ENCODE data around the gene FRAT1. TPM values are rescaled to one million over a fixed set of nuclear protein-coding genes. Genes with fewer than 3 reads are reported as not detected.

FRAT1 gene
- total and polyA plus RNA-seq, 2 of the 13 experiments (the other 11 are each of a cell fraction or from before 2014, with no cell fraction given), result 1.7 to 2.3 TPM

DNA sequence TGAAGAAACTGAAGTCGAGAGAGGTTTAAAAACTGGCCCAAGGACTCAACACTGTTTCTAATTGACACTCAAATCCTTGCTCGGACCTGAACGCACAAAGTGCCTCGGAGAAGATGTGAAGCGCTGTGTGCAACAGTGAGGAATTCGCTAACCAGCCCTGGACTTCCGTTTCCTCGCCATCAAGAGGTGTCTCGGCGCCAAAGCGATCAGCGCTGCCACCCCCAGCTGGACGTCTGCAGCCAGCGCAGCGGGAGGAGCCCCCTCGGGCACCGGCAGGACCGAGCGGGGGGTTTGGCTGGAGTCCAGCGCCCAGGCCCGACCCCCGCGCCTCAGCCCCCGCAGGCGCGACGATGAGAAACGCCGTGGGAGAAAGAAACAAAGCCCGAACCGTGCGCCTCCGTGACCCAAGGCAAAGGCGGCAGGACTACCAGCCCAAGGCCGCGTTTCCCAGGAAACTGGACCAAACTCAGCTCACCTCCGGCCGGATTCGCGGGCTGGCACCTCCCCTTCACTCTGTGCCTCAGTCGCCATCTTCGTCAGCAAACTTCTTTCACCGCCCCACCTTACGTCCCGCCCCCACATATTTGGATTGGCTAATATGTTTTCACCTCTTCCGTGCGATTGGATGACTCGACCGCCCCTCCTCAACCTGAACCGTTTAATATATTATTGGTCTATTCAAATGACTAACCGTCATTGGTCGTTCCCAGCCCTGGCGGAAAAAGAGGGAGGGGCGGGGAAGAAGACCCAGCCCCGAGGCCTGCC is 26.8 kb upstream of the FRAT1 start, which contains the start of gene ARHGAP19 (continued):
- TF ChIP-seq DMTF1 (CRISPR knock-in tag; IDR thresholded peaks at IDR 0.05), result no peak
- peak; percentile 81 for TF ChIP-seq HOXA5 (CRISPR knock-in tag; IDR thresholded peaks at IDR 0.05)
- TF ChIP-seq MEIS2 (CRISPR knock-in tag; IDR thresholded peaks at IDR 0.05), result peak; percentile 88
- no peak for TF ChIP-seq FLYWCH1 (CRISPR knock-in tag; IDR thresholded peaks at IDR 0.05)
- TF ChIP-seq CREBL2 (CRISPR knock-in tag; IDR thresholded peaks at IDR 0.05; ENCODE audit: borderline replicate concordance), result no peak
- 0 out of 2 replicates have a peak, but pooled peaks have one; percentile 9 for TF ChIP-seq RARA (CRISPR knock-in tag; IDR thresholded peaks at IDR 0.05)
- TF ChIP-seq ZNF598 (CRISPR knock-in tag; IDR thresholded peaks at IDR 0.05; ENCODE audit: borderline replicate concordance), result peak; percentile 95; the same call in 1 of the 2 replicates
- TF ChIP-seq ZNF362 (CRISPR knock-in tag; IDR thresholded peaks at IDR 0.05; ENCODE audit: borderline replicate concordance), result peak; percentile 16; the same call in 1 of the 2 replicates
- TF ChIP-seq SYNCRIP (IDR thresholded peaks at IDR 0.05; ENCODE audit: insufficient read depth, low read depth, low read length), result no peak
- no peak for TF ChIP-seq ZNF276 (CRISPR knock-in tag; IDR thresholded peaks at IDR 0.05; ENCODE audit: low read depth)
- TF ChIP-seq, protein P1, sequence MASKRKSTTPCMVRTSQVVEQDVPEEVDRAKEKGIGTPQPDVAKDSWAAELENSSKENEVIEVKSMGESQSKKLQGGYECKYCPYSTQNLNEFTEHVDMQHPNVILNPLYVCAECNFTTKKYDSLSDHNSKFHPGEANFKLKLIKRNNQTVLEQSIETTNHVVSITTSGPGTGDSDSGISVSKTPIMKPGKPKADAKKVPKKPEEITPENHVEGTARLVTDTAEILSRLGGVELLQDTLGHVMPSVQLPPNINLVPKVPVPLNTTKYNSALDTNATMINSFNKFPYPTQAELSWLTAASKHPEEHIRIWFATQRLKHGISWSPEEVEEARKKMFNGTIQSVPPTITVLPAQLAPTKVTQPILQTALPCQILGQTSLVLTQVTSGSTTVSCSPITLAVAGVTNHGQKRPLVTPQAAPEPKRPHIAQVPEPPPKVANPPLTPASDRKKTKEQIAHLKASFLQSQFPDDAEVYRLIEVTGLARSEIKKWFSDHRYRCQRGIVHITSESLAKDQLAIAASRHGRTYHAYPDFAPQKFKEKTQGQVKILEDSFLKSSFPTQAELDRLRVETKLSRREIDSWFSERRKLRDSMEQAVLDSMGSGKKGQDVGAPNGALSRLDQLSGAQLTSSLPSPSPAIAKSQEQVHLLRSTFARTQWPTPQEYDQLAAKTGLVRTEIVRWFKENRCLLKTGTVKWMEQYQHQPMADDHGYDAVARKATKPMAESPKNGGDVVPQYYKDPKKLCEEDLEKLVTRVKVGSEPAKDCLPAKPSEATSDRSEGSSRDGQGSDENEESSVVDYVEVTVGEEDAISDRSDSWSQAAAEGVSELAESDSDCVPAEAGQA (IDR thresholded peaks at IDR 0.05; ENCODE audit: low read depth), result no peak; the same call in 1 of the 2 replicates
- TF ChIP-seq, protein P1 (CRISPR knock-in tag; IDR thresholded peaks at IDR 0.05; ENCODE audit: borderline replicate concordance), result no peak
- peak; percentile 57 for TF ChIP-seq PHF20 (CRISPR knock-in tag; IDR thresholded peaks at IDR 0.05)
- peak; percentile 80 for TF ChIP-seq KAT8 (CRISPR knock-in tag; IDR thresholded peaks at IDR 0.05)
- no peak for TF ChIP-seq HNF4G (IDR thresholded peaks at IDR 0.05; ENCODE audit: borderline replicate concordance, low read depth, low read length)
- TF ChIP-seq HNF4G (CRISPR knock-in tag; IDR thresholded peaks at IDR 0.05; ENCODE audit: borderline replicate concordance, low read depth), result 0 out of 2 replicates have a peak, but pooled peaks have one; percentile 41
- no peak for TF ChIP-seq ZSCAN29 (CRISPR knock-in tag; conservative IDR thresholded peaks at IDR 0.05)

Measured in HepG2 (cell line).